Kidney capillary endothelial cell (primary cell): ENCODE measurements around the gene MAN2A1.
"Not testable (repeated sequence)": the region's sequence is repeated elsewhere in the genome, so short reads cannot be mapped to it uniquely, and the experiment has no call there.

Source experiments
- DNase-seq: peaks from one replicate; pipeline ENCODE4 v3.0.0-alpha.2; 2018; ENCODE audit warnings: low spot score

The MAN2A1 gene

DNA sequence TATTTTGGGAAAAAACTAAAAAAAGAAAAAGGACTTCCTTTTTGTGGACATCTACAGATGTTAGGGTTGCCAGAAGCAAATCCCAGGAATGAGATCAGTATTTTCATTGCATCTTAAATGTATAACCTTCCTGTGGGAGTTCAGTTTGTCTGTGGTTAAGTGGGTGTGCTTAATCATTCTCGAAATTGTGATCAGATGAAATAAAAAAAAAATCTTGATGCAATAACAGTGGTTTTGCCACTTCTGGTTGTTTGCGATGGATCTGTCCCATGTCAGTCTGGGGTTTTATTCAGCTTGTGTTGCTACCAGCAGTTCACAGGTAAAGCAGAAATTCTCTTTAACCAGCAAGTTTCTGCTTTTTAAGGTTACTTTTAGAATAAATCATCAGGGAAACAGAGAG is 179.0 kb downstream of the MAN2A1 start:
- no peak for DNase-seq

- DNase-seq, result no peak
Observed at GRCh38 chr5:109873687-109874086, 184.0 kb downstream of the MAN2A1 start.

DNA sequence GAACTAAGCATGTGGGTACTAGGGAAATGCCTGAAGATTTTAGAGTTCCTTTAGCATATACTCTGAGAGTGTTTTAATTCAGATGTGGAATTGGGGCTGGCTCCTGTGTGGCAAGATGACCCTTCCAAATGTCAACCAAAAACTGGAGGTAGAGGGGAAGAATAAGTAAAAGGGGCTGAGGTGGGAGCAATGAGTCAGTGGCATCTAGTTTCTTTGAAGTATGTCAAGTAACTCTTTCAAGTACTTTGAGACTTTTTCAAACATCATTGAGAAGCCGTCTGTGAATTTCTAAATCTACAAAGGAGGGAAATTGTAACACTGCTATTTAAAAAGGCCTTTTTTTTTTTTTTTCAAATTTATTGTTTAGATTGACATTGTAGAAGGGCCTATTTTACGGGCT is 184.4 kb downstream of the MAN2A1 start:
- DNase-seq, result no peak

DNA sequence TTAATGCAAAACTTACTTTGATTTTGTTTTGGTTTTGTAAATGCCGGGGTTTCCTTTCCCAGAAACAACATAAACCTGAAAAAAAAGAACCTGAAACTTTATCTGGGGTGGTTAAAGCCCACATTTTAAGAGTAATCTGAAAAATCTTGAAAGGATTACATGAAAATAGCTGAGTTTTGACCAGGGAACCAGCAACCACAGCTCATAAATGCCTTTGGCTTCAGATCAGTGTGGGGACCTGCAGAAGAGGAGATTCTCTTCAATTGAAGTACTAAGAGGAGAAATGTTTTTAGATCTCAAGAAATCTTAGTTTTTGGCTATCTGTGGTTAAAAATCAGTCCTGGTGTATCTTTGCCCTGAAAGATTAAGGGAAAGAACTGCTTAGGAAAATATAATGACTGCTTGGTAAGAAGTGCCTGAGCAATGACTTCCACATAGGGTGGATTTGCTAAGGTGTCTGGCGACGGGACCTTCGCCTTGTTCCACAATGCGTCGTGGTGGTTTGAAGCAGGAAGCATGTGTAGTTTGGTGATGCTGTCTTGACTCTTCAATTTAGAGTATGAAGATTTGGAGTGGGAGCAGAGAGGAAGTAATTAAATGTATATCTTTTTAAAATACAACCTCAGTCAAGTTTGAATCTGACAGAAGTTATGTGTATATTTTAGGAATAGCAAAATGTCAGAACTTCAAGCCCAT is 186.5 kb downstream of the MAN2A1 start:
- no peak for DNase-seq

- no peak for DNase-seq
Observed at GRCh38 chr5:109876941-109877669, 187.4 kb downstream of the MAN2A1 start.

- no peak for DNase-seq
Observed at GRCh38 chr5:109877670-109878045, 187.9 kb downstream of the MAN2A1 start.

DNA sequence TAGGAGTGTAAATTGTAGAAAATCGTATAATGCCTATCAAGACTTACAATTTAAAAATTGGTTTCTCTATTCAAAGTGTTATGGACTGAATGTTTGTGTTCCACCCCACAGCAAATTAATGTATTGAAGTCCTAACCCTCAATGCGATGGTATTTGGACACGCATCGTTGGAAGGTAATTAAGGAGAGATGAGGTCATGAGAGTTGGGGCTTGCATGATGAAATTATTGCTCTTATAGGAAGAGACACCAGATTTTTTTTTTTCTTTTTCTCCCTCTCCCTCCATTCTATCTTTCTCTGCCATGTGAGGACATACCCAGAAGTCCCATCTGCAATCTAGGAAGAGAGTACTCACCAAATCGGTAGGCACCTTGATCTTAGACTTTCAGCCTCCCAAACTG is 189.2 kb downstream of the MAN2A1 start:
- DNase-seq, result no peak

- DNase-seq, result no peak
Observed at GRCh38 chr5:109880907-109881685, 191.4 kb downstream of the MAN2A1 start.

GRCh38 chr5:109882546-109882945 is 192.8 kb downstream of the MAN2A1 start:
- DNase-seq, result no peak

- no peak for DNase-seq
Observed at GRCh38 chr5:109884676-109885075, 194.9 kb downstream of the MAN2A1 start.

- DNase-seq, result no peak
Observed at GRCh38 chr5:109885205-109885604, 195.5 kb downstream of the MAN2A1 start.

- no peak for DNase-seq
Observed at GRCh38 chr5:109888989-109889388, 199.3 kb downstream of the MAN2A1 start.

DNA sequence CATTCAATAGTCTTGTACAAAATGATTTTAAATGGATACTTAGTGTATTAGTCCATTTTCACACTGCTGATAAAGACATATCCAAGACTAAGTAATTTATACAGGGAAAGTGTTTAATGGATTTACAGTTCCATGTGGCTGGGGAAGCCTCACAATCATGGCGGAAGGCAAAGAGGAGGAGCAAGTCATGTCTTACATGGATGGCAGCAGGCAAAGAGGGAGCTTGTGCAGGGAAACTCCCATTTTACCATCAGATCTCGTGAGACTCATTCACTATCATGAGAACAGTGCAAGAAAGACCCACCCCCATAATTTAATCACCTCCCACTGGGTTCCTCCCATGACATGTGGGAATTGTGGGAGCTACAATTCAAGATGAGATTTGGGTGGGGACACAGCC is 203.5 kb downstream of the MAN2A1 start:
- not testable (repeated sequence) for DNase-seq

DNA sequence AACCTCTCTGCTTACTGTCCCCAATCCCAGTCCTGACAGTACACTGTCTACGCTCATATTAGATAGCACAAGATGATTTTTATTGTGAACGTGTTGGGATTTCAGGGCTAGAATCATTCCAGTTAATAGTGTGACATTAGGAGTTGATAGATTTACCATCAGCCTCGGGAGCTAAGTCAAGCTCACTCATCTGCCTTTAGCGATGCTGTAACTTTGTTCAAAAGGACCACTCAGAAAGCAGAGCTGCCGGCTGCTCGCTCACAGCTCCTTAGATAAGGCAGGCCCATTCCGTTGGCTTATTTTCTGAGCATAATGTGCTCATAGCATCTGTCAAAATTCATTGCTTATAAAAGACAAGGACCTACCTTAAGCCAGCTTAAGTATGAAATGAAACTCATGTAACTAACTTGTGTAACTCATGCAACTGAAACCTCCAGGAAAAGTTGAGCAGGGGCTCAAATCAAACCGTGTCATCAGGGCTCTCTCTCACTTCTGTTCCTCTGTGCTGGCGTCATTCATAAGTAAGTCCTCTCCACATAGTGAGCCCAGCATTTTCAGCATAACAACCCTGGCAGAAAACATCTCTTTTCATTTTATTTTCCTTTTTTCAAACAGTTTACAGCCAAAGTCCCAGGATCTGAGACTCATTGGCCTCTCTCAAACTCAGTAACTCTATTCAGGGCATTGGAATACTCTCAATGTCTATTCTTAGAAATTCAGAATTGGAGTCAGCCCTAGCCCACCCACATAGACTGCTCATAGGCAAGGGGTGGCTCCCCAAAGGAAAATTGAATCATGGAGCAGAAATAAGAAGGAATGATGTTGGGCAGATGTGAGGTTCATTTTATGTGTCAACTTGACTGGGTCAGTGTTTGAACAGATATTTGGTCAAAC is 208.8 kb downstream of the MAN2A1 start:
- DNase-seq, result no peak

- no peak for DNase-seq
Observed at GRCh38 chr5:109899163-109899535, 209.4 kb downstream of the MAN2A1 start.

DNA sequence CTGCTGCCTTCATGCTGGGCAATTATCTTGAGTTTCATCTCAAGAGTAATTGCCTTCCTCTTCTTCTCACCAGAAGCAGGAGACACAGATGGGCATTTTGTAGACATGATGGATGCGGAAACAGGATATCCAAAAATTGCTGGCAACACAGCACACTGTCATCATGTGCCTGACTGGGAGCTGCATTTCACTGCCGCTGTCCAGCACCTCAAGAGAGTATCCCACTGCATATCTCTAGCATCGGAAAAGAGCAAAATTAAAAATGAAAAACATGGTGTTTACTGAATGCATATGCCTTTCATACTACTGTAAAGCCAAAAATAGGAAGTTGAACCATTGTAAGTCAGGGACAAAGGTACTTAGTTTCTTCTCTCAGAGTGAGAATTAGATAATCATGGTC is 210.7 kb downstream of the MAN2A1 start:
- DNase-seq, result no peak

- no peak for DNase-seq
Observed at GRCh38 chr5:109900911-109901627, 211.3 kb downstream of the MAN2A1 start.

GRCh38 chr5:109901628-109901981 is 211.9 kb downstream of the MAN2A1 start:
- no peak for DNase-seq

- no peak for DNase-seq
Observed at GRCh38 chr5:109903061-109903460, 213.3 kb downstream of the MAN2A1 start.

DNA sequence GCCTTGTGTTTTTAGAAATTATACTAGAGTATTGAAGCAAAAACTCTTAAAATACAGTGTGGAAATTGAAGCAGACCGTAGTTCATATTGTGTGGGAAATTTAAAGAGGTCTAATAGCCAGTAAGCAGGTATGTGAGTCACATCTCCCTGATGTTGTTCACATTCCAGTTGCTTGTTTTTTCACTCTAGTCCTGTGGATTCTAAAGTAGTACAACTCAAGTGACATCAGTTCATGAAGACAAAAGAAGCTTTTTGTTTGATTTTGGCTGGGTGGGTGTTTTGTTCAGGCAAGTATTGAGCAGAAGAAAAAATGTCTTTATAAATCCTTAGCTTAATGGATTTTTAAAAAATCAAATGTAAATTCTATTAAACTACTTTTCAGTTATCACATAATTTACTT is 216.2 kb downstream of the MAN2A1 start:
- no peak for DNase-seq

GRCh38 chr5:109907189-109907588 is 217.5 kb downstream of the MAN2A1 start:
- DNase-seq, result no peak

DNA sequence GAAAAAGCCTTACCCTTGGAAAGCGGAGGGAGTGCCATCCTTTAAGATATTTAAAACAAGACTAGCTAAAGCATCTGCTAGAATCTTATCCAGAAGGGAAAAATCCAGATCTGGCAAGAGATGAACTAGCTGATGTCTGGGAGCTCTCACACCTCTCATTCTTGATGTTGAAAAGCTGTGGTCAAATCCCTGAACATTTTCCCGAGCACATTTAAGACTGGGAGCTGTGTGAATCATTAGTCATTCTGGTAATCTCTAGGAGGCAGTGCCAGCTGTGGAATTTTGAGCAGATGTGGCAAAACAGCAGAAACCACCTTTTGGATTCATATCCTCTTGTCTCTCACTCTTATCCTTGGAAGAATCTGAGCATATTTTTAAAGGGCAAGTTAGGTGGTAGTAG is 218.0 kb downstream of the MAN2A1 start:
- no peak for DNase-seq
